Ascending aorta (tissue), 2 donors: ENCODE data around the gene TRAPPC6A. TPM values are rescaled to one million over a fixed set of nuclear protein-coding genes. Genes with fewer than 3 reads are reported as not detected.

Experiments
- DNase-seq, 2 donors: peaks; one replicate each; pipeline ENCODE4 v3.0.0-alpha.2; 2019; ENCODE audit warnings: low spot score in 2 of 2
- H3K27ac ChIP-seq, 2 donors: fragments of 200-600 bp; sonication (generic); one replicate each; pipeline ENCODE4 v1.5.1; 2016 to 2017; ENCODE audit warnings: mild to moderate bottlenecking in 1 of 2
- H3K27me3 ChIP-seq: fragments of 200-600 bp; sonication (generic); one replicate; pipeline ENCODE4 v1.5.1; 2017
- H3K36me3 ChIP-seq, 2 donors: fragments of 200-600 bp; sonication (generic); one replicate each; pipeline ENCODE4 v1.5.1; 2016
- H3K4me1 ChIP-seq, 2 donors: fragments of 200-600 bp; sonication (generic); one replicate each; pipeline ENCODE4 v1.5.1; 2016 to 2017; ENCODE audit warnings: mild to moderate bottlenecking in 1 of 2
- H3K4me3 ChIP-seq, 2 donors: fragments of 200-600 bp; sonication (generic); one replicate each; pipeline ENCODE4 v1.5.1; 2016 to 2017; ENCODE audit warnings: mild to moderate bottlenecking in 1 of 2
- H3K9me3 ChIP-seq, 2 donors: fragments of 200-600 bp; sonication (generic); one replicate each; pipeline ENCODE4 v1.5.1; 2016
- CTCF ChIP-seq, 3 experiments: fragments of 200-600 bp in 2 of 3; fragments of 450-650 bp in 1 of 3; sonication (generic) in 2 of 3; IDR thresholded peaks; one replicate each; pipeline ENCODE4 v1.5.1; 2016 to 2019; ENCODE audit warnings: antibody characterized with exemption in 3 of 3, mild to moderate bottlenecking in 1 of 3, moderate library complexity in 1 of 3
- intact Hi-C: fragments of 100-400 bp; cut with DNase I; formaldehyde crosslinking; loops from one replicate; pipeline ENCODE4 v1.15.1; 2023
- total RNA-seq: library from RNA; depleted of rRNA; stranded (reverse); fragments of >200 nt; gene quantifications from one replicate; pipeline ENCODE4 v1.1.0, GENCODE V29; 2016

Gene TRAPPC6A
- total RNA-seq, 1 donor from 2014 or later = 18.3 TPM

- Histone ChIP-seq H3K36me3 (no peaks in the 10 kb centered on the region), H3K9me3 (no peaks in the 10 kb centered on the region), H3K27ac (no peak overlapping the region), H3K4me1 (peaks cover 17 to 22% of the 10 kb centered on the region in 2 donors), H3K4me3 (no peak overlapping the region), H3K27me3 (peaks cover 19% of the 10 kb centered on the region)
- no peak for TF ChIP-seq CTCF (IDR thresholded peaks at IDR 0.05)
- no peak for DNase-seq
- intact Hi-C loops = no loop called here
These were observed 21.9 kb downstream of the TRAPPC6A start for GRCh38 chr19:45156011-45156630.

- no peak for DNase-seq
- Histone ChIP-seq H3K9me3 (no peaks in the 10 kb centered on the region), H3K36me3 (no peaks in the 10 kb centered on the region), H3K4me1 (peaks cover 17 to 22% of the 10 kb centered on the region in 2 donors), H3K27me3 (peaks cover 20% of the 10 kb centered on the region), H3K4me3 (peak overlapping the region in 1 of 2 donors; percentile 59), H3K27ac (no peak overlapping the region)
- TF ChIP-seq CTCF (IDR thresholded peaks at IDR 0.05) = no peak
- intact Hi-C loops = no loop called here
These were observed 23.8 kb downstream of the TRAPPC6A start for GRCh38 chr19:45154064-45154827.

GRCh38 chr19:45153339-45154063, 24.5 kb downstream of the TRAPPC6A start:
- H3K4me1 ChIP-seq = peaks cover 17 to 22% of the 10 kb centered on the region in 2 donors
- no peak overlapping the region for H3K27ac ChIP-seq
- H3K27me3 ChIP-seq = peaks cover 20% of the 10 kb centered on the region
- DNase-seq = no peak
- peak overlapping the region; percentile 40 to 59 for H3K4me3 ChIP-seq
- no peaks in the 10 kb centered on the region for H3K9me3 ChIP-seq
- no peaks in the 10 kb centered on the region for H3K36me3 ChIP-seq
- TF ChIP-seq CTCF (IDR thresholded peaks at IDR 0.05) = no peak
- intact Hi-C loops = no loop called here

GRCh38 chr19:45152504-45153338, 25.3 kb downstream of the TRAPPC6A start:
- Histone ChIP-seq H3K4me3 (peak overlapping the region; percentile 40 to 59), H3K27ac (no peak overlapping the region), H3K4me1 (peaks cover 17 to 22% of the 10 kb centered on the region in 2 donors), H3K36me3 (no peaks in the 10 kb centered on the region), H3K27me3 (peaks cover 17% of the 10 kb centered on the region), H3K9me3 (no peaks in the 10 kb centered on the region)
- intact Hi-C loops = no loop called here
- DNase-seq = no peak
- no peak for TF ChIP-seq CTCF (IDR thresholded peaks at IDR 0.05)

- no peaks in the 10 kb centered on the region for H3K36me3 ChIP-seq
- intact Hi-C loops = no loop called here
- H3K9me3 ChIP-seq = no peaks in the 10 kb centered on the region
- peaks cover 17 to 22% of the 10 kb centered on the region in 2 donors for H3K4me1 ChIP-seq
- DNase-seq = no peak
- H3K27me3 ChIP-seq = peaks cover 17% of the 10 kb centered on the region
- H3K4me3 ChIP-seq = peak overlapping the region; percentile 40 to 59
- TF ChIP-seq CTCF (IDR thresholded peaks at IDR 0.05) = no peak
- no peak overlapping the region for H3K27ac ChIP-seq
These were observed 26.1 kb downstream of the TRAPPC6A start for GRCh38 chr19:45151821-45152503.
